IPS-20b (cell line): Measurements from ENCODE around the gene TEX53.

Source experiments
- H3K27ac ChIP-seq: one replicate; pipeline ENCODE4 v1.5.1; 2013; ENCODE audit warnings: low read length
- H3K27me3 ChIP-seq: 2 replicates; pipeline ENCODE4 v1.6.1; 2013; ENCODE audit warnings: mild to moderate bottlenecking, low read length, inconsistent platforms; ENCODE audit not compliant: insufficient read depth
- H3K36me3 ChIP-seq: 2 replicates; pipeline ENCODE4 v1.6.1; 2013; ENCODE audit warnings: low read depth, mild to moderate bottlenecking, inconsistent platforms, low read length, moderate library complexity; ENCODE audit not compliant: insufficient read depth
- H3K4me1 ChIP-seq: 2 replicates; pipeline ENCODE4 v1.6.1; 2013; ENCODE audit warnings: mild to moderate bottlenecking, control low read depth, inconsistent platforms, low read length, moderate library complexity; ENCODE audit not compliant: insufficient read depth
- H3K4me3 ChIP-seq: 2 replicates; pipeline ENCODE4 v1.5.1; 2013; ENCODE audit warnings: mild to moderate bottlenecking, low read length, inconsistent platforms
- H3K9ac ChIP-seq: 2 replicates; pipeline ENCODE4 v1.6.1; 2013; ENCODE audit warnings: low read depth, mild to moderate bottlenecking, inconsistent platforms, low read length, moderate library complexity
- H3K9me3 ChIP-seq: 2 replicates; pipeline ENCODE4 v1.6.1; 2013; ENCODE audit warnings: mild to moderate bottlenecking, low read depth, low read length, inconsistent platforms; ENCODE audit not compliant: insufficient read depth

The TEX53 gene

DNA sequence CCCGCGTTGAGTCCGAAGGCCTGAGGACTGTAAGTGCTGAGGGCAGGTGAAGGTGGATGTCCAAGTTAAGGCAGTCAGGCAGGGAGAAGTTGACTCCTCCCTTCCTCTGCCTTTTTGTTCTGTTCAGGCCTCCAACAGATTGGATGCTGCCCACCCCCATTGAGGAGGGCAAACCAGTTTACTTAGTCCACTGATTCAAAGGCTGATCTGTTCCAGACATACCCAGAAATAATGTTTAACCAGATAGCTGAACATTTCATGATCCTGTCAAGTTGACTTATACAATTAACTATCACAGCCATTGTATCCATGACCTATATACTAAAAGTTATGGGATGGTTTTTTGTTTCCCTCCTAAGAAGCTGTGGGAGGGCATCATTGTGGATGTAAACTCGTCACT, 32.7 kb upstream of the TEX53 start:
- Histone ChIP-seq H3K9ac (no peak overlapping the region), H3K27me3 (no peaks in the 10 kb centered on the region), H3K4me3 (no peak overlapping the region), H3K36me3 (no peaks in the 10 kb centered on the region), H3K9me3 (no peaks in the 10 kb centered on the region), H3K27ac (no peak overlapping the region), H3K4me1 (0 out of 2 replicates have a peak, but pooled peaks cover 4% of the 10 kb centered on the region)

DNA sequence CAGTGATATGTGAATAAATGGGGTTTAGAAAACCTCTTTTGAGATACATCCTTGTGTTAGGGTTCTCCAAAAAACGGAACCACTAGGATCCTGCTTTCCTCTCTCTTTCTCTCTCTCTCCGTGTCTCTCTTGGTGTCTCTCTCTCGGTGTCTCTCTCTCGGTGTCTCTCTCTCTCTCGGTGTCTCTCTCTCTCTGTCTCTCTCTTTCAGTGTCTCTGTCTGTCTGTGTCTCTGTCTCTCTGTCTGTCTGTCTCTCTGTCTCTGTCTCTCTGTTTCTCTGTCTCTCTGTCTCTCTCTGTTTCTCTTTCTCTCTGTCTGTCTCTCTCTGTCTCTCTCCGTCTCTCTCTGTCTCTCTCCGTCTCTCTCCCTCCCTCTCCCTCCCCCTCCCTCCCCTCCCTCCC, 32.2 kb upstream of the TEX53 start:
- Histone ChIP-seq H3K4me3 (no peak overlapping the region; the same call in 1 of the 2 replicates), H3K9me3 (no peaks in the 10 kb centered on the region), H3K27ac (no peak overlapping the region), H3K27me3 (no peaks in the 10 kb centered on the region), H3K9ac (no peak overlapping the region), H3K36me3 (no peaks in the 10 kb centered on the region), H3K4me1 (0 out of 2 replicates have a peak, but pooled peaks cover 4% of the 10 kb centered on the region)

DNA sequence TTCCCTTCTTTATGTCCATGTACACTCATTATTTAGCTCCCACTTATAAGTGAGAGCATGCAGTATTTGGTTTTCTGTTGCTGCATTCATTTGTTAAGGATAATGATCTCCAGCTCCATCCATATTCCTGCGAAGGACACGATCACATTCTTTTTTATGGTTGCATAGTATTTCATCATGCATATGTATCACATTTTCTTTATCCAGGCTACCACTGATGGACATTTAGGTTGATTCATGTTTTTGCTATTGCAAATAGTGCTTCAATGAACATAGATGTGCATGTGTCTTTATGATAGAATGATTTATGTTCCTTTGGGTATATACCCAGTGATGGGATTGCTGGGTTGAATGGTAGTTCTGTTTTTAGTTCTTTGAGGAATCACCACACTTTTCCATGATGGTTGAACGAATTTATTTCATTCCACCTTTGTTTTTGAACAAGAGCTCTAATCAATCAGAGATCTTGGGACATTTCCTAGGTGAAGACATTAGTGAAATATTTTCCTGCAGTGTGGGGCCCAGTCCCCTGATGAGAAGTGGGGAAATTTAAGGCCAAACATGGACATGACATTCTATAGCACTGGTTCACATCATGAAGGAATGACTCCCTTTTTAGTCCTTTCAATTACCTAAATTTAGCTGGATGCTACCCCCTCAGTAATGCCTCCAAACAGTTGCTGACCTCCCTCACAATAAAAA, 31.5 kb upstream of the TEX53 start:
- H3K4me1 ChIP-seq, result 0 out of 2 replicates have a peak, but pooled peaks cover 4% of the 10 kb centered on the region
- no peaks in the 10 kb centered on the region for H3K27me3 ChIP-seq
- no peak overlapping the region for H3K9ac ChIP-seq
- no peaks in the 10 kb centered on the region for H3K9me3 ChIP-seq
- H3K27ac ChIP-seq, result no peak overlapping the region
- no peaks in the 10 kb centered on the region for H3K36me3 ChIP-seq
- no peak overlapping the region for H3K4me3 ChIP-seq

DNA sequence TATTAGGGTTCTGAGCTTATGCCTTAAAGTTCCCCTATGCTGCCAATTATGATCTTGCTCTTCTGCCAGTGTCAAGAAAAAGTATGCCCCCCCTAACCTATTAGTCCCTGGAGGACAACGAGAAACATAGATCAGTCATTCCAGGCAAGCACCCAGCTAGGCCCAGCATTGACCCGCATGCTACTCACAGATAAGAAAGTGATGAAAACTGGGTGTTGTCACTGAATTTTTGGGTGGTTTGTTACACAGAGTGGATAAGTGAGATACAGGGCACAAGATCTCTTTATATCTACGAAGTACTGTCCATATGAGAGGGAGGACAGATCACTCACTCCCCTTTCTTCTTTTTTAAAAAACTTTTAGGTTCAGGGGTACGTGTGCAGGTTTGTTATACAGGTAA, 30.8 kb upstream of the TEX53 start:
- H3K4me1 ChIP-seq, result 0 out of 2 replicates have a peak, but pooled peaks cover 4% of the 10 kb centered on the region
- no peaks in the 10 kb centered on the region for H3K36me3 ChIP-seq
- no peak overlapping the region for H3K9ac ChIP-seq
- H3K27ac ChIP-seq, result no peak overlapping the region
- H3K4me3 ChIP-seq, result no peak overlapping the region
- H3K27me3 ChIP-seq, result no peaks in the 10 kb centered on the region
- H3K9me3 ChIP-seq, result no peaks in the 10 kb centered on the region

DNA sequence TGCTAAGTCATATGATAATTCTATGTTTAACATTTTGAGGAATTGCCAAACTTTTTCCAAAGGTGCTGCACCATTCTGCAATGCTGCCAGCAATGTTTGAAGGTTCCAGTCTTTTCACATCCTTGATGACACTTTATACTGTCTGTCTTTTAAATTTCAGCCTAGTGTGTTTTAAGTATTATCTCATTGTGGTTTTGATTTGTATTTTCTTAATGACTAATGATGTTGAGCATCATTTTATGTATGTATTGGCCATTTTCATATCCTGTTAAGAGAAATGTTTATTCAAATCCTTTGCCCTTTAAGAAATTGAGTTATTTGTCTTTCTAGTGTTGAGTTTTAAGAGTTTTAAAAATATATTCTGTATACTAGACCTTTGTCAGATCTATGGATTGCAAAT, 29.4 kb upstream of the TEX53 start:
- H3K9ac ChIP-seq, result no peak overlapping the region
- no peaks in the 10 kb centered on the region for H3K27me3 ChIP-seq
- H3K4me1 ChIP-seq, result 0 out of 2 replicates have a peak, but pooled peaks cover 4% of the 10 kb centered on the region
- H3K9me3 ChIP-seq, result no peaks in the 10 kb centered on the region
- H3K27ac ChIP-seq, result no peak overlapping the region
- no peak overlapping the region for H3K4me3 ChIP-seq
- no peaks in the 10 kb centered on the region for H3K36me3 ChIP-seq

DNA sequence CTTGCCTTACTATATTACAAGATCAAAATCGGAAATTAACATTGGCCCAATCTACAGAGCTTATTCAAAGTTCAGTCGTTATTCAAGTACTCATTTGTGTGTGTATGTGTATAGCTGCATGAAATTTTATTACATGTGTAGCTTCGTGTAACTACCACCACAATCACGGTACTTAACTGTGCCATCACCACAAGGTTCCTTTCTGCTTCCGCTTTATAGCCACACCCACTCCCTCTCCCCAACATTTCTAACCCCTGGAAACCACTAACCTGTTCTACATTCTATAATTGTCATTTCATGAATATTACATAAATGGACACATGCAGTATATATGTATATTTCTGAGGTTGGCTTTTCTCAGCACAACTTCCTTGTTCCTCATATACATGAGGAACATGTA, 28.3 kb upstream of the TEX53 start:
- Histone ChIP-seq H3K9ac (no peak overlapping the region), H3K9me3 (no peaks in the 10 kb centered on the region), H3K27me3 (no peaks in the 10 kb centered on the region), H3K4me3 (no peak overlapping the region), H3K36me3 (no peaks in the 10 kb centered on the region), H3K4me1 (0 out of 2 replicates have a peak, but pooled peaks cover 4% of the 10 kb centered on the region), H3K27ac (no peak overlapping the region)

DNA sequence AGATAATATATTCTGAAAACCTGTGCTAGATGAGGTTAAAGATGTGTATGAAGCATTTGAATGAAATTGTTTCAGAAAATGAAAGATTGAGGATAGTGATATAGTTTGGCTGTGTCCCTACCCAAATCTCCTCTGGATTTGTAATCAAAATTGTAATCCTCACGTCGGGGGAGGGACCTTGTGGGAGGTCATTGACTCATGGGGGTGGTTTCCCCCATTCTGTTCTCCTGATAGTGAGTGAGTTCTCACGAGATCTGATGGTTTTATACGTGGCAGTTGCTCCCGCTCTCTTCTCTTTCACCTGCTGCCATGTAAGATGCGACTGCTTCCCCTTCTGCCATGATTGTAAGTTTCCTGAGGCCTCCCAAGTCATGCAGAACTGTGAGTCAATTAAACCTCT, 26.4 kb upstream of the TEX53 start:
- Histone ChIP-seq H3K9ac (no peak overlapping the region), H3K4me1 (0 out of 2 replicates have a peak, but pooled peaks cover under 1% of the 10 kb centered on the region), H3K27me3 (no peaks in the 10 kb centered on the region), H3K9me3 (no peaks in the 10 kb centered on the region), H3K4me3 (no peak overlapping the region), H3K36me3 (no peaks in the 10 kb centered on the region), H3K27ac (no peak overlapping the region)

DNA sequence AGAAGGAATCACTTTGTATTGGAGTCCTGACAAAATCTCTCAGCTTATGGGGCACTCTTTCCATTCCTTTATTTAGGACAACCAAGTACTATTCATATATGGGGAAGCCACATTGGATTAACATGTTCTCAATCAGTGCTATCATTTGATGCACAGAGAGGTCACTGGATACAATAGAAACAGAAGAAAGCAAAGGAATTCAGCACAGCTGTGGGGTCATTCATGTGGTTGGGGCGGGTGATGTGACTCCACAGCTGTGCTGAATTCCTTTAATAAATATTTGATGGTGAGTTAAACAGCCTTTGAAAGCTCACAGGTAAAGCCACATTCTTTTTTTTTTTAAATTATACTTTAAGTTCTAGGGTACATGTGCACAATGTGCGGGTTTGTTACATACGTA, 25.2 kb upstream of the TEX53 start:
- H3K36me3 ChIP-seq, result no peaks in the 10 kb centered on the region
- no peaks in the 10 kb centered on the region for H3K4me1 ChIP-seq
- H3K9me3 ChIP-seq, result no peaks in the 10 kb centered on the region
- H3K4me3 ChIP-seq, result no peak overlapping the region
- no peak overlapping the region for H3K9ac ChIP-seq
- no peak overlapping the region for H3K27ac ChIP-seq
- no peaks in the 10 kb centered on the region for H3K27me3 ChIP-seq

DNA sequence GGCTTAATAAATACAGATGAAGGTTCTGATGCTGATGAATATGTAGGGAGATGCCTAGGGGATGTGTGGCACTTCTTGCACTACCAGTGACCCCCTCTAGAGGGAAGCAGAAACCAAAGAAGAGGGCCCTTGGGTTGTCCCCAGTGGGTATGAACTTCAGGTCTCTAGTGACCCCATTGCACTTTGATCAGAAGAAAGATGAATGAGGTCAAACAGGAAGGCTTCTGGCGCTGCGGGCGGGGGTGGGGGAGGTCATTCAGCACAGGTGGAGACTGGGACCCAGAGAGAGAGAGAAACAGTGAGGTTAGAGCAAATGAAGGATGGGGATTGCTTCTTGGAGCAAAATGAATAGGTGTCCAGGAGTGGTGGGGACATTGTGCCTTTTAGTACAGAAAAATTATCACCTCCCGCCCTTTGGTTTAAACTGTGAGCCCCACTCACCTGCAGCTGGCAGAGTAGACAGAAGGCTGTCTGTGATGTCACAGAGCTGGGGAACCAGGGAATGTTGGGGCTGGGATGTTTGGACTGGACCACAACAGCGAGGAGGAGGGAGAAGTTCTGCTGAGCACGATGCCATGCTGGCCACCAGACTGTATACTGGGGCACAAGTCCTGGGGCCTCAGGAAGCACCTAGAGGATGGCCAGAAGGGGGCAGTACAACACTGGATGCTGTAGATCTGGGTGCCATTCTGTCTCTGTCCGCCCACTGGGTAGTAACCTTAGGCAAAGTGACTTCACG, 24.2 kb upstream of the TEX53 start, which contains the start of gene TEX48:
TEX48 (minus strand) TSS at position 599 of the 739 bp plus-strand sequence. CDS start 10,469 bp downstream, outside the sequence.
- Histone ChIP-seq H3K9ac (no peak within 1 kb of the TSS), H3K36me3 (no peaks in the 10 kb centered on the region), H3K27me3 (no peaks in the 10 kb centered on the region), H3K4me1 (no peaks in the 10 kb centered on the region), H3K27ac (no peak within 1 kb of the TSS), H3K4me3 (no peak within 1 kb of the TSS), H3K9me3 (no peaks in the 10 kb centered on the region)

DNA sequence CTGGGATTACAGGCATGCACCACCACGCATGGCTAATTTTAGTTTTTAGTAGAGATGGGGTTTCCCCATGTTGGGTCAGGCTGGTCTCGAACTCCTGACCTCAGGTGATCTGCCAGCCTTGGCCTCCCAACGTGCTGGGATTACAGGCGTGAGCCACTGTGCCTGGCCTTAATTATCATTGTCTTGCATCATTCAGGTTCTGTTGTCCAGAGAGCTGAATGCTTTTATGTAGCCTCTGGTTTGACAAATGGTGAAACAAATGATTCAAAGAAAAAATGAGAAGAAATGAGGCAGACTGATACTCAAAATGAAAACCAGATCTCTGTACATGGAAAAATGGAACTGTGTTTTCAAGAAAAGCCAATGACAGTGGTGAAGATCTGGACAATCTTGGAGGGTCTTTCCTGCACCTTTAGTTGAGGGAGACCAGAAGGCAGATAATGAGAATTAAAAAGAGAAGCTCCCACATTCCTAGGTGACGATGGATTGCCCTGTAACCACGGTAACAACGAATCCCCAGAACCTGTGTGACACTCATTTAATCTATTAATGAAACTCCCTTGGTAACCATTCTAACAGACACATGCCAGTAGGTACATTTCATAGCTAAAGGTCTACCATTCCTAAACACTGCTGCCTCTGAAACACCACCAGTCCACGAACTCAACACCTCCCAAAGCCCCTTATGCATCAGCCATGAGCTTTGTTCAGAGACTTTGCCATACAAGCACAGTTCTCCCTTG, 22.8 kb upstream of the TEX53 start:
- Histone ChIP-seq H3K27ac (no peak overlapping the region), H3K9me3 (no peaks in the 10 kb centered on the region), H3K4me1 (no peaks in the 10 kb centered on the region), H3K36me3 (no peaks in the 10 kb centered on the region), H3K27me3 (no peaks in the 10 kb centered on the region), H3K9ac (no peak overlapping the region), H3K4me3 (no peak overlapping the region)

DNA sequence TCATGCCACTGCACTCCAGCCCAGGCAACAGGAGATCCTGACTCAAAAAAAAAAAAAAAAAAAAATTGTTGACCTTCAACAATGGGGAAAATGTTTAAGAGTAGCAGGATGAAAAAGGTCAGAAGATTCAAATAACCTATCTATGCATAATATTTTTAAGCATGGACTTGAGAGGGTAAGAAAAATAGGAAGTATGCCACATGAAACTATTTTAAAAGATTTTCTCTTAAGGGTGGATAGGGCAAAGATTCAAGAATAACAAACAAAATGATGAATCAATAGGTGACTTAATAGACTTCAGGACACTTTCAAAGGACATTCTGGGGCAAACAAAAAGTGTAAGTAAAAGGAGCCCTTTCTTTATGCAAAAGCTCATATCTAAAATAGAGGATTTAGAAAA, 21.2 kb upstream of the TEX53 start:
- H3K9ac ChIP-seq, result no peak overlapping the region
- H3K4me3 ChIP-seq, result no peak overlapping the region
- no peak overlapping the region for H3K27ac ChIP-seq
- H3K36me3 ChIP-seq, result no peaks in the 10 kb centered on the region
- H3K27me3 ChIP-seq, result no peaks in the 10 kb centered on the region
- H3K4me1 ChIP-seq, result peaks cover 5% of the 10 kb centered on the region; the same call in 1 of the 2 replicates
- H3K9me3 ChIP-seq, result no peaks in the 10 kb centered on the region
